GM12878 (cell line): ENCODE data around the gene MTRFR. TPM values are rescaled to one million over a fixed set of nuclear protein-coding genes. Genes with fewer than 3 reads are reported as not detected.

Experiments
- BACH1 ChIP-seq: fragments of 450-650 bp; IDR thresholded peaks from 2 replicates; pipeline ENCODE4 v1.6.1; 2017; ENCODE audit warnings: mild to moderate bottlenecking, borderline replicate concordance
- CBFB ChIP-seq: IDR thresholded peaks from 2 replicates; pipeline ENCODE4 v1.6.1; 2016; ENCODE audit warnings: antibody characterized with exemption, low read depth
- CHD2 ChIP-seq: IDR thresholded peaks from 2 replicates; pipeline ENCODE4 v1.6.1; 2011; ENCODE audit warnings: low read depth, low read length, improper control_type of control experiment, borderline replicate concordance
- CREM ChIP-seq: IDR thresholded peaks from 2 replicates; pipeline ENCODE4 v1.6.1; 2014; ENCODE audit warnings: antibody characterized with exemption, low read depth
- EGR1 ChIP-seq, 2 experiments: IDR thresholded peaks; 1 replicate in 1 of 2; 2 replicates in 1 of 2; pipeline ENCODE4 v1.6.1; 2011 to 2012; ENCODE audit warnings: low read depth in 2 of 2, low read length in 2 of 2, borderline replicate concordance in 1 of 2, mild to moderate bottlenecking in 1 of 2, moderate library complexity in 1 of 2
- EZH2 ChIP-seq: IDR thresholded peaks from 2 replicates; pipeline ENCODE4 v1.6.1; 2012; ENCODE audit warnings: low read depth, mild to moderate bottlenecking, control low read depth, inconsistent platforms, low read length, borderline replicate concordance; ENCODE audit not compliant: control insufficient read depth
- HDAC6 ChIP-seq: fragments of 200-600 bp; sonication (generic); IDR thresholded peaks from one replicate; pipeline ENCODE4 v1.8.0; 2017; ENCODE audit warnings: antibody characterized with exemption; ENCODE audit not compliant: unreplicated experiment
- IKZF1 ChIP-seq: fragments of 450-650 bp; conservative IDR thresholded peaks from 2 replicates; pipeline ENCODE4 v1.6.1; 2017; ENCODE audit warnings: antibody characterized with exemption, mild to moderate bottlenecking
- MEF2B ChIP-seq: fragments of 450-650 bp; IDR thresholded peaks from 2 replicates; pipeline ENCODE4 v1.6.1; 2018; ENCODE audit warnings: mild to moderate bottlenecking, moderate library complexity; ENCODE audit not compliant: partially characterized antibody, poor library complexity, severe bottlenecking
- MXI1 ChIP-seq: fragments of 150-350 bp; IDR thresholded peaks from 2 replicates; pipeline ENCODE4 v1.6.1; 2011; ENCODE audit warnings: low read depth, mild to moderate bottlenecking, inconsistent platforms, low read length, improper control_type of control experiment
- MYB ChIP-seq: fragments of 150-350 bp; IDR thresholded peaks from 2 replicates; pipeline ENCODE4 v1.6.1; 2014; ENCODE audit warnings: mild to moderate bottlenecking, low read depth, low read length, borderline replicate concordance
- NR2F1 ChIP-seq: fragments of 450-650 bp; conservative IDR thresholded peaks from 2 replicates; pipeline ENCODE4 v1.6.1; 2017; ENCODE audit warnings: mild to moderate bottlenecking
- NRF1 ChIP-seq: conservative IDR thresholded peaks from 2 replicates; pipeline ENCODE4 v1.6.1; 2011; ENCODE audit warnings: mild to moderate bottlenecking, low read depth, low read length, improper control_type of control experiment
- PML ChIP-seq: IDR thresholded peaks from 2 replicates; pipeline ENCODE4 v1.6.1; 2012; ENCODE audit warnings: low read length, inconsistent platforms
- TAF1 ChIP-seq: IDR thresholded peaks from 2 replicates; pipeline ENCODE4 v1.6.1; 2011; ENCODE audit warnings: mild to moderate bottlenecking, low read depth, low read length, borderline replicate concordance
- TCF3 ChIP-seq: IDR thresholded peaks from 2 replicates; pipeline ENCODE4 v1.6.1; 2012; ENCODE audit warnings: low read depth, mild to moderate bottlenecking, low read length, borderline replicate concordance; ENCODE audit not compliant: insufficient read depth
- ZBTB40 ChIP-seq: fragments of 450-650 bp; IDR thresholded peaks from 2 replicates; pipeline ENCODE4 v1.6.1; 2016; ENCODE audit warnings: mild to moderate bottlenecking, moderate library complexity, borderline replicate concordance
- polyA plus RNA-seq, 11 experiments: library from polyadenylated mRNA; depleted of rRNA in 4 of 11; unstranded in 6 of 11; stranded (reverse) in 5 of 11; fragments of >200 nt; fragmentation: Nextera tagmentation in 4 of 11; fragmentation: Illumina TruSeq in 1 of 11; extraction: Ambion mirVana in 4 of 11; extraction: Trizol in 1 of 11; gene quantifications; 1 replicate in 1 of 11; 2 replicates in 10 of 11; pipeline versions ENCODE4 v1.2.1 to v1.2.3, GENCODE V29; 2011 to 2016; ENCODE audit warnings: inconsistent platforms in 2 of 11, missing spikeins in 2 of 11, low read depth in 1 of 11
- total RNA-seq, 4 experiments: library from RNA; depleted of rRNA in 3 of 4; stranded (reverse); fragments of >200 nt in 3 of 4; fragmentation: Illumina TruSeq in 1 of 4; extraction: Trizol in 1 of 4; gene quantifications; 2 replicates each; pipeline versions ENCODE4 v1.2.1 to v1.2.3, GENCODE V29; 2013 to 2021
- TF ChIP-seq, protein P1 (sequence below): IDR thresholded peaks from 2 replicates; pipeline ENCODE4 v1.6.1; 2012; ENCODE audit warnings: low read depth, low read length, improper control_type of control experiment
- TF ChIP-seq, protein P2 (sequence below): IDR thresholded peaks from 2 replicates; pipeline ENCODE4 v1.6.1; 2012; ENCODE audit warnings: improper control_type of control experiment, low read depth, low read length; ENCODE audit not compliant: insufficient replicate concordance

Gene MTRFR
- total and polyA plus RNA-seq, 10 of the 15 experiments (the other 5 are each of a cell fraction or from before 2014, with no cell fraction given): 12.2 to 33.4 (median 24.8) TPM

- TF ChIP-seq EGR1 (IDR thresholded peaks at IDR 0.05; ENCODE audit: borderline replicate concordance in 1 of 2, low read depth in 2 of 2, low read length in 2 of 2) (peak in 1 of 2 experiments; percentile 31; a peak in 1 of 3 replicates), NR2F1 (0 out of 2 replicates have a peak, but pooled peaks have one; percentile 9), IKZF1 (no peak; the same call in 1 of the 2 replicates), TCF3 (no peak), HDAC6 (no peak), MXI1 (no peak), TAF1 (0 out of 2 replicates have a peak, but pooled peaks have one; percentile 45), ZBTB40 (no peak), CHD2 (0 out of 2 replicates have a peak, but pooled peaks have one; percentile 31), PML (no peak), EZH2 (no peak), NRF1 (no peak), BACH1 (no peak), CBFB (no peak), CREM (no peak; the same call in 1 of the 2 replicates), MYB (no peak), MEF2B (no peak)
- TF ChIP-seq, protein P1, sequence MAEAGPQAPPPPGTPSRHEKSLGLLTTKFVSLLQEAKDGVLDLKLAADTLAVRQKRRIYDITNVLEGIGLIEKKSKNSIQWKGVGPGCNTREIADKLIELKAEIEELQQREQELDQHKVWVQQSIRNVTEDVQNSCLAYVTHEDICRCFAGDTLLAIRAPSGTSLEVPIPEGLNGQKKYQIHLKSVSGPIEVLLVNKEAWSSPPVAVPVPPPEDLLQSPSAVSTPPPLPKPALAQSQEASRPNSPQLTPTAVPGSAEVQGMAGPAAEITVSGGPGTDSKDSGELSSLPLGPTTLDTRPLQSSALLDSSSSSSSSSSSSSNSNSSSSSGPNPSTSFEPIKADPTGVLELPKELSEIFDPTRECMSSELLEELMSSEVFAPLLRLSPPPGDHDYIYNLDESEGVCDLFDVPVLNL: no peak
- TF ChIP-seq, protein P2, sequence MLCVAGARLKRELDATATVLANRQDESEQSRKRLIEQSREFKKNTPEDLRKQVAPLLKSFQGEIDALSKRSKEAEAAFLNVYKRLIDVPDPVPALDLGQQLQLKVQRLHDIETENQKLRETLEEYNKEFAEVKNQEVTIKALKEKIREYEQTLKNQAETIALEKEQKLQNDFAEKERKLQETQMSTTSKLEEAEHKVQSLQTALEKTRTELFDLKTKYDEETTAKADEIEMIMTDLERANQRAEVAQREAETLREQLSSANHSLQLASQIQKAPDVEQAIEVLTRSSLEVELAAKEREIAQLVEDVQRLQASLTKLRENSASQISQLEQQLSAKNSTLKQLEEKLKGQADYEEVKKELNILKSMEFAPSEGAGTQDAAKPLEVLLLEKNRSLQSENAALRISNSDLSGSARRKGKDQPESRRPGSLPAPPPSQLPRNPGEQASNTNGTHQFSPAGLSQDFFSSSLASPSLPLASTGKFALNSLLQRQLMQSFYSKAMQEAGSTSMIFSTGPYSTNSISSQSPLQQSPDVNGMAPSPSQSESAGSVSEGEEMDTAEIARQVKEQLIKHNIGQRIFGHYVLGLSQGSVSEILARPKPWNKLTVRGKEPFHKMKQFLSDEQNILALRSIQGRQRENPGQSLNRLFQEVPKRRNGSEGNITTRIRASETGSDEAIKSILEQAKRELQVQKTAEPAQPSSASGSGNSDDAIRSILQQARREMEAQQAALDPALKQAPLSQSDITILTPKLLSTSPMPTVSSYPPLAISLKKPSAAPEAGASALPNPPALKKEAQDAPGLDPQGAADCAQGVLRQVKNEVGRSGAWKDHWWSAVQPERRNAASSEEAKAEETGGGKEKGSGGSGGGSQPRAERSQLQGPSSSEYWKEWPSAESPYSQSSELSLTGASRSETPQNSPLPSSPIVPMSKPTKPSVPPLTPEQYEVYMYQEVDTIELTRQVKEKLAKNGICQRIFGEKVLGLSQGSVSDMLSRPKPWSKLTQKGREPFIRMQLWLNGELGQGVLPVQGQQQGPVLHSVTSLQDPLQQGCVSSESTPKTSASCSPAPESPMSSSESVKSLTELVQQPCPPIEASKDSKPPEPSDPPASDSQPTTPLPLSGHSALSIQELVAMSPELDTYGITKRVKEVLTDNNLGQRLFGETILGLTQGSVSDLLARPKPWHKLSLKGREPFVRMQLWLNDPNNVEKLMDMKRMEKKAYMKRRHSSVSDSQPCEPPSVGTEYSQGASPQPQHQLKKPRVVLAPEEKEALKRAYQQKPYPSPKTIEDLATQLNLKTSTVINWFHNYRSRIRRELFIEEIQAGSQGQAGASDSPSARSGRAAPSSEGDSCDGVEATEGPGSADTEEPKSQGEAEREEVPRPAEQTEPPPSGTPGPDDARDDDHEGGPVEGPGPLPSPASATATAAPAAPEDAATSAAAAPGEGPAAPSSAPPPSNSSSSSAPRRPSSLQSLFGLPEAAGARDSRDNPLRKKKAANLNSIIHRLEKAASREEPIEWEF: no peak
These were observed 36.2 kb downstream of the MTRFR start (continued) for GRCh38 chr12:123269395-123269892.
